ENCODE data around the gene CS.

DNA sequence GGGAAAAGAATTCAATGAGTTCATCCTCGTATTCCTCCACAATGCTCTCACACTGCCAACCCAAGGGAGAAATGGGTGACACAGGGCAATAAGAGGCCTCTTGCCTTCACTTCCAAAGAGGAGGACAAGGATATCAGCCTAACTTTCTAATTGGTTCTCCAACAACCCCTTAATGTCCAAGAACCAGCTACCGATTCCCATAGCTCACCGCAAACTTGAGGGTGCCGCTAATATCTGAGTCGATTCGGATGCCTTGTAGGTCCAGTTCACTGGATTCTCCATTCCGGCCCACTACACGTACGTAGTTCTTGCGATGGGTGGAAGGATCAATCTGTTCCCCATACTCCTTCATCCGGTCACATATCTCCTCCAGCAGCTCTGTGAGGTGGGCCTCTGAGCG lies 10.9 kb upstream of the CS start:
- TF ChIP-seq, protein P1, sequence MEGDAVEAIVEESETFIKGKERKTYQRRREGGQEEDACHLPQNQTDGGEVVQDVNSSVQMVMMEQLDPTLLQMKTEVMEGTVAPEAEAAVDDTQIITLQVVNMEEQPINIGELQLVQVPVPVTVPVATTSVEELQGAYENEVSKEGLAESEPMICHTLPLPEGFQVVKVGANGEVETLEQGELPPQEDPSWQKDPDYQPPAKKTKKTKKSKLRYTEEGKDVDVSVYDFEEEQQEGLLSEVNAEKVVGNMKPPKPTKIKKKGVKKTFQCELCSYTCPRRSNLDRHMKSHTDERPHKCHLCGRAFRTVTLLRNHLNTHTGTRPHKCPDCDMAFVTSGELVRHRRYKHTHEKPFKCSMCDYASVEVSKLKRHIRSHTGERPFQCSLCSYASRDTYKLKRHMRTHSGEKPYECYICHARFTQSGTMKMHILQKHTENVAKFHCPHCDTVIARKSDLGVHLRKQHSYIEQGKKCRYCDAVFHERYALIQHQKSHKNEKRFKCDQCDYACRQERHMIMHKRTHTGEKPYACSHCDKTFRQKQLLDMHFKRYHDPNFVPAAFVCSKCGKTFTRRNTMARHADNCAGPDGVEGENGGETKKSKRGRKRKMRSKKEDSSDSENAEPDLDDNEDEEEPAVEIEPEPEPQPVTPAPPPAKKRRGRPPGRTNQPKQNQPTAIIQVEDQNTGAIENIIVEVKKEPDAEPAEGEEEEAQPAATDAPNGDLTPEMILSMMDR (IDR thresholded peaks at IDR 0.05; ENCODE audit: low read depth, low read length, poor library complexity, severe bottlenecking): no peak
- no peak for TF ChIP-seq EZH2phosphoT487 (IDR thresholded peaks at IDR 0.05; ENCODE audit: borderline replicate concordance, low read length)
